ENCODE results near the gene EIF4EBP3. TPM values are rescaled to one million over a fixed set of nuclear protein-coding genes. Genes with fewer than 3 reads are reported as not detected.

Gene EIF4EBP3
- polyA plus RNA-seq, 1 donor from 2014 or later, result 1.0 TPM

- Histone ChIP-seq H3K4me3 (ENCODE audit: low read length) (no peak overlapping the region), H3K27me3 (ENCODE audit: insufficient read depth, low read depth, low read length) (no peaks in the 10 kb centered on the region), H2AFZ (ENCODE audit: low read depth, low read length) (no peak overlapping the region), H3K36me3 (ENCODE audit: insufficient read depth, low read length) (no peaks in the 10 kb centered on the region), H3K4me2 (ENCODE audit: low read length) (no peak overlapping the region), H3K9me2 (ENCODE audit: insufficient read depth, low read length) (no peaks in the 10 kb centered on the region), H4K20me1 (ENCODE audit: insufficient read depth) (no peaks in the 10 kb centered on the region), H3K9me3 (ENCODE audit: low read length) (no peaks in the 10 kb centered on the region), H3K79me2 (replicated peaks; ENCODE audit: insufficient read depth, low read length) (peaks cover 7% of the 10 kb centered on the region), H3K9ac (ENCODE audit: low read length) (no peak overlapping the region), H3F3A (ENCODE audit: insufficient read depth, low read length, poor library complexity, severe bottlenecking) (no peaks in the 10 kb centered on the region), H3K27ac (ENCODE audit: low read length) (no peak overlapping the region)
- TF ChIP-seq POLR2AphosphoS5 (IDR thresholded peaks at IDR 0.05) (peak; percentile 17), RAD21 (conservative IDR thresholded peaks at IDR 0.05) (no peak)
These were observed 832 bp downstream of the EIF4EBP3 start for GRCh38 chr5:140548300-140548688.

GRCh38 chr5:140548791-140549190 lies 1.3 kb downstream of the EIF4EBP3 start:
- Histone ChIP-seq H3K27me3 (ENCODE audit: insufficient read depth, low read depth, low read length) (no peaks in the 10 kb centered on the region), H2AFZ (ENCODE audit: low read depth, low read length) (no peak overlapping the region), H4K20me1 (ENCODE audit: insufficient read depth) (no peaks in the 10 kb centered on the region), H3F3A (ENCODE audit: insufficient read depth, low read length, poor library complexity, severe bottlenecking) (no peaks in the 10 kb centered on the region), H3K4me3 (ENCODE audit: low read length) (no peak overlapping the region), H3K4me2 (ENCODE audit: low read length) (no peak overlapping the region), H3K27ac (ENCODE audit: low read length) (no peak overlapping the region), H3K9ac (ENCODE audit: low read length) (no peak overlapping the region), H3K36me3 (ENCODE audit: insufficient read depth, low read length) (no peaks in the 10 kb centered on the region), H3K9me2 (ENCODE audit: insufficient read depth, low read length) (no peaks in the 10 kb centered on the region), H3K9me3 (ENCODE audit: low read length) (no peaks in the 10 kb centered on the region), H3K79me2 (replicated peaks; ENCODE audit: insufficient read depth, low read length) (peaks cover 7% of the 10 kb centered on the region)
- no peak for TF ChIP-seq REST (IDR thresholded peaks at IDR 0.05; ENCODE audit: borderline replicate concordance)
- TF ChIP-seq TAF1 (IDR thresholded peaks at IDR 0.05; ENCODE audit: low read depth), result no peak
- no peak for TF ChIP-seq EZH2 (IDR thresholded peaks at IDR 0.05; ENCODE audit: borderline replicate concordance, insufficient read depth, low read length, poor library complexity, severe bottlenecking)
- TF ChIP-seq MXI1 (conservative IDR thresholded peaks at IDR 0.05; ENCODE audit: poor library complexity, severe bottlenecking), result no peak
- TF ChIP-seq EP300 (conservative IDR thresholded peaks at IDR 0.05; ENCODE audit: poor library complexity, severe bottlenecking), result no peak
- TF ChIP-seq CTCF (IDR thresholded peaks at IDR 0.05; ENCODE audit: poor library complexity, severe bottlenecking), result no peak
- TF ChIP-seq POLR2AphosphoS5 (IDR thresholded peaks at IDR 0.05), result no peak
- TF ChIP-seq RAD21 (conservative IDR thresholded peaks at IDR 0.05), result no peak
- TF ChIP-seq SMC3 (conservative IDR thresholded peaks at IDR 0.05; ENCODE audit: poor library complexity), result no peak

Data from neural cell (in vitro differentiated cells).